B cell (primary cell): Measurements from ENCODE around the gene ANKS1B. TPM values are rescaled to one million over a fixed set of nuclear protein-coding genes. Genes with fewer than 3 reads are reported as not detected.

ENCODE experiments used
- ATAC-seq: fragments of 200-7000 bp; cut with Tn5 transposase; one replicate; pipeline ENCODE4 v1.10.0; 2021; ENCODE audit warnings: low read depth, mild to moderate bottlenecking, moderate number of reproducible peaks, moderate library complexity
- CTCF ChIA-PET: fragments of 350-600 bp; sonication (Branson Sonifier 250); formaldehyde crosslinking; loops from one replicate; lab custom pipeline; 2021; ENCODE audit warnings: antibody characterized with exemption, inconsistent platforms; lab: Charles Lee
- POLR2A ChIA-PET: fragments of 350-600 bp; sonication (Branson Sonifier 250); formaldehyde crosslinking; loops from one replicate; lab custom pipeline; 2021; ENCODE audit warnings: antibody characterized with exemption; lab: Charles Lee
- DNase-seq: peaks from one replicate; pipeline ENCODE4 v3.0.0; 2013
- H2AFZ ChIP-seq: 2 replicates; pipeline ENCODE4 v1.6.1; 2012; ENCODE audit warnings: mild to moderate bottlenecking, low read depth, low read length; ENCODE audit not compliant: insufficient read depth, poor library complexity, severe bottlenecking
- H3K27ac ChIP-seq, 2 donors: 1 replicate in 1 of 2; 2 replicates in 1 of 2; pipeline ENCODE4 v1.5.1; 2012 to 2013; ENCODE audit warnings: low read length in 2 of 2, mild to moderate bottlenecking in 2 of 2, moderate library complexity in 1 of 2
- H3K27me3 ChIP-seq, 4 experiments: fragments of 200-600 bp in 1 of 4; sonication (generic) in 1 of 4; replicated peaks in 1 of 4; 1 replicate in 2 of 4; 2 replicates in 2 of 4; pipeline versions ENCODE4 v1.6.1 to v1.7.0; 2013 to 2016; ENCODE audit warnings: low read length in 3 of 4, mild to moderate bottlenecking in 2 of 4, mixed read lengths in 1 of 4, moderate library complexity in 1 of 4; ENCODE audit not compliant: insufficient read depth in 4 of 4, control insufficient read depth in 3 of 4; ENCODE audit errors: control extremely low read depth in 1 of 4
- H3K36me3 ChIP-seq, 2 experiments: replicated peaks in 1 of 2; 1 replicate in 1 of 2; 2 replicates in 1 of 2; pipeline versions ENCODE4 v1.6.1 to v1.7.1; 2013; ENCODE audit warnings: low read length in 1 of 2; ENCODE audit not compliant: insufficient read depth in 2 of 2, control insufficient read depth in 1 of 2; ENCODE audit errors: control extremely low read depth in 1 of 2, extremely low read depth in 1 of 2
- H3K4me1 ChIP-seq, 2 donors: fragments of 200-600 bp in 1 of 2; sonication (generic) in 1 of 2; 1 replicate in 1 of 2; 2 replicates in 1 of 2; pipeline versions ENCODE4 v1.5.1 to v1.6.1; 2013 to 2017; ENCODE audit warnings: low read length in 2 of 2; ENCODE audit not compliant: control insufficient read depth in 2 of 2, insufficient read depth in 2 of 2
- H3K4me2 ChIP-seq: replicated peaks from 2 replicates; pipeline ENCODE3; 2012; ENCODE audit warnings: mild to moderate bottlenecking, low read depth, low read length; ENCODE audit not compliant: poor library complexity, severe bottlenecking
- H3K4me3 ChIP-seq, 5 experiments: fragments of 200-600 bp in 1 of 5; sonication (generic) in 1 of 5; 1 replicate in 3 of 5; 2 replicates in 2 of 5; pipeline versions ENCODE4 v1.5.1 to v1.7.0; 2011 to 2016; ENCODE audit warnings: low read length in 4 of 5, mild to moderate bottlenecking in 4 of 5, low read depth in 2 of 5, control low read depth in 1 of 5, moderate library complexity in 1 of 5; ENCODE audit not compliant: insufficient read depth in 1 of 5; ENCODE audit errors: control extremely low read depth in 1 of 5, extremely low read depth in 1 of 5
- H3K79me2 ChIP-seq: fragments of 200-600 bp; sonication (generic); one replicate; pipeline ENCODE4 v1.6.0; 2016; ENCODE audit warnings: low read length; ENCODE audit not compliant: control insufficient read depth, insufficient read depth
- H3K9ac ChIP-seq: fragments of 200-600 bp; sonication (generic); 2 replicates; pipeline ENCODE4 v1.6.1; 2017; ENCODE audit warnings: mild to moderate bottlenecking, low read length, moderate library complexity
- H3K9me3 ChIP-seq, 3 donors: one replicate each; pipeline versions ENCODE4 v1.6.1 to v1.7.1; 2013; ENCODE audit warnings: low read length in 2 of 3; ENCODE audit not compliant: control insufficient read depth in 2 of 3, insufficient read depth in 1 of 3; ENCODE audit errors: control extremely low read depth in 1 of 3
- H4K20me1 ChIP-seq: 2 replicates; pipeline ENCODE4 v1.6.0; 2012; ENCODE audit warnings: mild to moderate bottlenecking, low read length; ENCODE audit not compliant: insufficient read depth, control insufficient read depth, poor library complexity, severe bottlenecking
- H3K27ac Mint-ChIP-seq: one replicate; pipeline ENCODE4 v1.8.0; 2021; ENCODE audit warnings: mixed read lengths
- H3K27me3 Mint-ChIP-seq: one replicate; pipeline ENCODE4 v1.8.0; 2021; ENCODE audit warnings: mixed read lengths
- H3K4me1 Mint-ChIP-seq: one replicate; pipeline ENCODE4 v1.8.0; 2021; ENCODE audit warnings: mixed read lengths
- H3K4me3 Mint-ChIP-seq: one replicate; pipeline ENCODE4 v1.8.0; 2021; ENCODE audit warnings: mixed read lengths
- H3K9me3 Mint-ChIP-seq: one replicate; pipeline ENCODE4 v1.8.0; 2022; ENCODE audit warnings: mixed read lengths; ENCODE audit not compliant: insufficient read depth
- EZH2 ChIP-seq: IDR thresholded peaks from 2 replicates; pipeline ENCODE4 v1.6.1; 2012; ENCODE audit warnings: borderline replicate concordance, low read depth, mild to moderate bottlenecking, moderate library complexity, low read length; ENCODE audit not compliant: insufficient read depth, poor library complexity, severe bottlenecking
- WGBS: methylation state at CpG from one replicate; pipeline ENCODE4 v1.1.5; 2013; ENCODE audit warnings: missing lambda C conversion rate; ENCODE audit not compliant: insufficient coverage; 5-methylcytosine and 5-hydroxymethylcytosine counted together
- intact Hi-C: fragments of 100-400 bp; cut with micrococcal nuclease; formaldehyde crosslinking; loops from one replicate; pipeline ENCODE4 v1.10.0; 2022
- polyA plus RNA-seq: library from polyadenylated mRNA; depleted of rRNA; stranded (reverse); fragments of >200 nt; gene quantifications from 2 replicates; pipeline ENCODE4 v1.2.3, GENCODE V29; 2012
- total RNA-seq, 2 donors: library from RNA; stranded (reverse); fragments of 120-200 nt in 1 of 2; gene quantifications; 1 replicate in 1 of 2; 2 replicates in 1 of 2; pipeline versions ENCODE4 v1.2.3 to v1.2.4, GENCODE V29; 2013 to 2022
- TF ChIP-seq, protein P1 (sequence below): fragments of 200-600 bp; IDR thresholded peaks from one replicate; pipeline ENCODE4 v1.8.0; 2022; ENCODE audit warnings: antibody characterized with exemption, mild to moderate bottlenecking

ANKS1B gene
- total and polyA plus RNA-seq, 2 donors (not counting 1 experiment from before 2014, with no cell fraction given): not detected

DNA sequence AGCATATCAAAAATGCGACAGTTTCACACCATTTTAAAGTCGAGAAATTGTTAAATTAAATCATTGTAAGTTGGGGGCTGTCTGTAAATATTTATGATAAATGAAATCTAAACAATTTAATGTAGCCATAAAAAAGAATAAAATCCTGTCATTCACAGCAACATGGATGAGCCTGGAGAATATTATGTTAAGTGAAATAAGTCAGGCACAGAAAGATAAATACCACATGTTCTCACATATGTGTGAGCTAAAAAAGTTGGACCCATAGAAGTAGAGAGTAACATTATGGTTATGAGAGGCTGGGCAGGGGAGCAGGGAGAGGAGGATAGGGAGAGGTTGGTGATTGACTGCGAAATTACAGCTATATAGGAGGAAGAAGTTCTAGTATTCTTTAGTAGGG is 201.3 kb downstream of the ANKS1B start:
- no peak overlapping the region for H3K4me3 ChIP-seq
- H4K20me1 ChIP-seq: no peaks in the 10 kb centered on the region
- ATAC-seq: no peak
- no peaks in the 10 kb centered on the region for H3K27me3 ChIP-seq
- H3K4me2 ChIP-seq: no peak overlapping the region
- H3K9me3 Mint-ChIP-seq: no peaks in the 10 kb centered on the region
- H3K27ac Mint-ChIP-seq: no peak overlapping the region
- CTCF ChIA-PET: no interaction called here
- DNase-seq: no peak
- H3K9me3 ChIP-seq: peaks cover 0 to 3% (median 0%) of the 10 kb centered on the region in 3 donors
- H3K4me1 Mint-ChIP-seq: no peaks in the 10 kb centered on the region
- H3K27ac ChIP-seq: no peak overlapping the region
- no peak overlapping the region for H2AFZ ChIP-seq
- H3K27me3 Mint-ChIP-seq: no peaks in the 10 kb centered on the region
- no peaks in the 10 kb centered on the region for H3K79me2 ChIP-seq
- H3K36me3 ChIP-seq: no peaks in the 10 kb centered on the region
- intact Hi-C loops: no loop called here
- no peaks in the 10 kb centered on the region for H3K4me1 ChIP-seq
- WGBS: no CpG with 5 or more reads among the region's 3 CpGs
- POLR2A ChIA-PET: no interaction called here
- no peak overlapping the region for H3K9ac ChIP-seq
- TF ChIP-seq, protein P1, sequence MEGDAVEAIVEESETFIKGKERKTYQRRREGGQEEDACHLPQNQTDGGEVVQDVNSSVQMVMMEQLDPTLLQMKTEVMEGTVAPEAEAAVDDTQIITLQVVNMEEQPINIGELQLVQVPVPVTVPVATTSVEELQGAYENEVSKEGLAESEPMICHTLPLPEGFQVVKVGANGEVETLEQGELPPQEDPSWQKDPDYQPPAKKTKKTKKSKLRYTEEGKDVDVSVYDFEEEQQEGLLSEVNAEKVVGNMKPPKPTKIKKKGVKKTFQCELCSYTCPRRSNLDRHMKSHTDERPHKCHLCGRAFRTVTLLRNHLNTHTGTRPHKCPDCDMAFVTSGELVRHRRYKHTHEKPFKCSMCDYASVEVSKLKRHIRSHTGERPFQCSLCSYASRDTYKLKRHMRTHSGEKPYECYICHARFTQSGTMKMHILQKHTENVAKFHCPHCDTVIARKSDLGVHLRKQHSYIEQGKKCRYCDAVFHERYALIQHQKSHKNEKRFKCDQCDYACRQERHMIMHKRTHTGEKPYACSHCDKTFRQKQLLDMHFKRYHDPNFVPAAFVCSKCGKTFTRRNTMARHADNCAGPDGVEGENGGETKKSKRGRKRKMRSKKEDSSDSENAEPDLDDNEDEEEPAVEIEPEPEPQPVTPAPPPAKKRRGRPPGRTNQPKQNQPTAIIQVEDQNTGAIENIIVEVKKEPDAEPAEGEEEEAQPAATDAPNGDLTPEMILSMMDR: no peak
- no peak for TF ChIP-seq EZH2
- no peak overlapping the region for H3K4me3 Mint-ChIP-seq

- Histone ChIP-seq H3K9me3 (no peaks in the 10 kb centered on the region), H3K4me1 (no peaks in the 10 kb centered on the region), H4K20me1 (no peaks in the 10 kb centered on the region), H3K27me3 (no peaks in the 10 kb centered on the region), H3K27ac (no peak overlapping the region), H3K9ac (no peak overlapping the region), H3K79me2 (no peaks in the 10 kb centered on the region), H2AFZ (no peak overlapping the region), H3K36me3 (no peaks in the 10 kb centered on the region), H3K4me3 (no peak overlapping the region), H3K4me2 (no peak overlapping the region)
- intact Hi-C loops: no loop called here
- ATAC-seq (no peak), DNase-seq (no peak)
- POLR2A ChIA-PET: no interaction called here
- H3K9me3 Mint-ChIP-seq: no peaks in the 10 kb centered on the region
- no peak overlapping the region for H3K27ac Mint-ChIP-seq
- no peak overlapping the region for H3K4me3 Mint-ChIP-seq
- no peaks in the 10 kb centered on the region for H3K4me1 Mint-ChIP-seq
- H3K27me3 Mint-ChIP-seq: peaks cover 4% of the 10 kb centered on the region
- CTCF ChIA-PET: no interaction called here
- no peak for TF ChIP-seq EZH2
- TF ChIP-seq, protein P1: no peak
- no CpG with 5 or more reads among the region's 3 CpGs for WGBS
Observed at GRCh38 chr12:99772274-99772673, 212.5 kb downstream of the ANKS1B start.
